Activated T-helper 1 cell treated with Interleukin-2 at 50 U/mL for 16 hours (primary cell): ENCODE data around the gene TES.
A peak's percentile ranks its signal among the peaks of the same experiment; 100 is the strongest.

Experiments
- DNase-seq: peaks from one replicate; pipeline ENCODE4 v3.0.0-alpha.2; 2020; ENCODE audit warnings: low read depth

Gene TES

DNA sequence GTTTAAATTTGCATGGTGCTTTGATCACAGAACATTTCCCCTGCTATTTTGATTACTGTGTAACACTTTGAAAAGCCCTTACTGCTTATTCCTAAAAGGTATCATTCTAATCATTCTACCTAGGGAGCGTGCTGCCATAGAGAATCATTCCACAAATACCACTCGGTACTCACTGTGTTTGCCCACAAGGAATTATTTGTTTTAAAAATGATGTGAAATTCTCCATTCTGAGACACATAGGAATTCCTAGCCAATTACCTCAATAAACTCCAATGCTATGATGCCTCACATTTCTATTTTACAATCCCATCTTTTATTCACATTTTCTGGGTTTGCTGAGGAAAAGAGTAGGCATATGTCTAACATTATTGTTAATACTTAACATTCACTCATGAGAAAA lies 16.2 kb upstream of the TES start:
- DNase-seq = no peak

DNA sequence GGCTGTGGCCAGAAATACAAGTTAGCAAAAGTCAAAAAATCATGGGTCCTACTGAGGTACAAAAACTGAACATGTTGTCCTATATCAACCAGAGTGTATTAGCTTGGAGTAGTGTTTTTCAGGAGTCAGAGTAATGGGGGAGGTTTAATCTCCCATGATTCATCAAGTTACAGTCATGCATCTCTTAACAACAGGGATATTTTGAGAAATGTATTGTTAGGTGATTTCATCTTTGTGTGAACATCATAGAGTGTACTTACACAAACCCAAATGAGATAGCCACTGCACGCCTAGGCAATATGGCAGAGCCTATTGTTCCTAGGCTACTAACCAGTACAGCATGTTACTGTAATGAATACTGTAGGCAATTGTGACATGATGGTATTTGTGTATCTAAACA lies 14.9 kb upstream of the TES start:
- no peak for DNase-seq

GRCh38 chr7:116196947-116197346 lies 13.4 kb upstream of the TES start:
- DNase-seq = no peak

- DNase-seq = no peak
Measured at GRCh38 chr7:116197360-116197759, 13.0 kb upstream of the TES start.

DNA sequence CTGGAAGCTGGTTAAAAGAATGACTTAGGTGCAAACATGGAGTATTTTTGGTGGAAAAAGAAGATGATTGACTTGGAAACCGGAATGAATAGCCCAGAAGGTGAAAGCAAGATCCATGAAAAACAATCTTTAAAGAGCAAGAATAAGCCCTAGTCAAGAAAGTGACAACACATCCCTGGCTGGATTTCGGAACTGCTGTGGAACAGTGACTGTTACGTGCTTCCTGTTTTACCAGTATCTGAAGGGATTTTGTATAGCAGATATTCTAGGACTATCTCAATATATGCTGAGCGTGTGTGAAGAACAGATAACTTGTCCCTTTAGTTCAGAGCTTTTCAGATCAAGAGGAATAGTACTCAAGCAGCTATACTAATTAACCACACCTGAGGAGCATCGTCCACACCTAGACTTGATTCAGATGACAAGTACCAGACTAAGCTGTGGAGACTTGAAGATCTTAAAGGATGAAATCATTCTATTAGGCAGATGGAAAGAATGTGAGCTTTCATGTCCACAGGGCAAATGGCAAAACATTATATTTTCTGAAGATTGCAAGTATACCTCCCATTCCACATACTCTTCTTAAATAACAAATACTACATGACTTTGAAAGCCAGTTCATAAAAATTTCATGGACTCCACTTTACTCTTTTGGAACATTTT lies 11.5 kb upstream of the TES start:
- no peak for DNase-seq

DNA sequence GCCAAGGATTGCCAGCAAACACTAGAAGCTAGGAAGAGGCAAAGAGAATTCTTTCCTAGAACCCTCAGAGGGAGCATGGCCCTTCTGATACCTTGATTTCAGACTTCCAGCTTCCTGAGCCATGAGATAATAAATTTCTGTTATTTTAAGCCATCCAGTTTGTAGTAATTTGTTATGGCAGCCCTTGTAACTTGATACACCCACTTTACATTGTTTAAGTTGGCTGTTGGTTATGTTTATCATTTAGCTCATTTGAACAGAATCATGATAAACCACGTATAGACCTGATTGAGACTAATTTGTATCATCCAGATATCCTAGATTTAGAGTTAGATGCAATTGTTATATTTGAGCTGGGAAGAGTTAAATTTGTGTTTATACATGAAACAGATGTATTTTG lies 9.4 kb upstream of the TES start:
- DNase-seq = no peak

GRCh38 chr7:116206141-116206540 lies 4.2 kb upstream of the TES start:
- DNase-seq = no peak

GRCh38 chr7:116208919-116209318 lies 1.4 kb upstream of the TES start:
- no peak for DNase-seq

GRCh38 chr7:116209561-116210070 lies 723 bp upstream of the TES start:
- DNase-seq = no peak

DNA sequence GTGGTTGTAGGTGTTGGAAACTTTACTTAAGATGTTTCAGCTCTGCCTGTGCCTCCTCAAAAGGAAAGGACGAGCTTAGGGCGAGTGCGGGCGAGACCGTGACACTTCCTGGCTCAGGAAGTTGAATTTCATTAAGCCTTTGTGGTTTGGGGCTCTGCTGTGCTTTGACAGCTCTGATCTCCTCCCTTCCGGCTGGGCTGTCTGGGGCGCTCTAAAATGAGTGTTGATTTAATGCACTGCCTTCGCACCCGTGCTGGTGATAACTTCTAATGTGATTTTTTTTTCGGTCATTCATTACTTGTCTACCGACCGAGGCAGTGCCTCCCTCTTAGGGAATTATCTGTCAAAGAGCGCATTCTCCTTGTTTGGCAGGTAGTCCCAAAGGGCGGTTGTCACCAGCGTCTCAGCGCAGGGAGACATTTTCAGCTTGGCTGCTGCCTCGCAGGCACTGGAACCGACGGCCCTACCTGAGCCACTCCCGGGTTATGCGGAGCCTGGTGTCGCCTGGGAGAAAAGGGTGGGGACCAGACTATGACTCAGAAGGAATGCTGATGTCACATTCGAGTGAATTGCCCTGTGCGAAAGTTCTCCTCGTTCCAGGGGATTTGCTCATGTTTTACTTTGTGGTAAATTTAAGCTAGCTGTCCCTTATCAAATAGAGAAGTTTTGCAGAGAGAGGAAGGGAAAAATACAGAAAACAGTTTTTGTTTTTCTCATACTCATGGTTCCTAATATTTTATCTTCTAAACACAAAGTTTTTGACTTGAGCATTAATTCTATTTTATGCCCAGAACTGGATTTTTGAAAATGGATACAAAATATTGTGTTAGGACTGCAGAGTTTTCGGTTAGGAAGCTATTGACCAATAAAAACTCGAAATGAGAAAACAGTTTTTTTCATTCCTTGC lies 920 bp downstream of the TES start:
- peak; percentile 65 for DNase-seq

DNA sequence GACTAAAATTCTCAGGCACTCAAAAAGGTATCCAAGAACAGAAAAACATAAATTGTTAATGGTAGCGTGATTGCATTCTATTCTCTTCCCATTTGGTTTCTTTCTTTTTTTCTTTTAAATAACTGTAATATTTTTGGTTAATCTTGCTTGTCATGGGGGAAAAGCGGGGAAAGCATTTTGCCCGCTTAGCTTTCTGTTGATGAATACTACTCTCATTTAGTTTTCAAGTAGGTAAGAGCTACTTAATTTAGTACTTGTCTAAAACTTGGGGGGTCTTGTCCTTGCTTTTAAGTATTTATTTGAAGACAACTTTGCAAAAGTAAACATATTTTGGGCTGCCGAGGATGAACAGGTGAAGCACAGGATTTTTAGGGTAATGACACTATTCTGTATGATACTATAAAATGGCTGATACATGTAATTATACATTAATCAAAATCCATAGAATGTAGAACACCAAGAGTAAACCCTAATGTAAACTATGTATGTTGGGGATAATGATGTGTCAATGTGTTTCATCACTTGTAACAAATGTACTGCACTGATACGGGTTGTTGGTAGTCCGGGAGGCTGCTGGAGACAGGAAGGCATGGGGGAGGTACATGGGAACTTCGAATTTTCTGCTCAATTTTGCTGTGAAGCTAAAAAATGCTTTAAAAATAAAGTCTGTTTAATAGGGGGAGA lies 1.7 kb downstream of the TES start:
- DNase-seq = no peak

DNA sequence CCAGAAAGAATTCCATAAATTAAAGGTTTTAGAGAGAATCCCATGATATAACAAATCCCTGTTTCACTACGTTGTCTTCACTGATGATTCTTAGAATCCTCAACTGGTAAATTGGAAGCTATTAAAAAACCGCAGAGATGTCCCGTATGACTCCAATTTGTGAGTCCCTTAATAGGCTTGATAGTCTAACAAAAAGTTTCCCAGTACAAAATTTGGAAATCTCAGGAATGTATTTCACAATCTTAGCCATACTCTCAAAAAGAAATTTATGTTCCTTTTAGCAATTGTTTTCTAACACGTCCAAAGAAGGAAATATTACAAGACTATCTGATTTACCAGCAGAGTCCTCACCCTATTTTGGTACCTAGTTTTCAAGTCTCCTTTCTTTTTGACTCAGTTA lies 2.5 kb downstream of the TES start:
- DNase-seq = no peak

DNA sequence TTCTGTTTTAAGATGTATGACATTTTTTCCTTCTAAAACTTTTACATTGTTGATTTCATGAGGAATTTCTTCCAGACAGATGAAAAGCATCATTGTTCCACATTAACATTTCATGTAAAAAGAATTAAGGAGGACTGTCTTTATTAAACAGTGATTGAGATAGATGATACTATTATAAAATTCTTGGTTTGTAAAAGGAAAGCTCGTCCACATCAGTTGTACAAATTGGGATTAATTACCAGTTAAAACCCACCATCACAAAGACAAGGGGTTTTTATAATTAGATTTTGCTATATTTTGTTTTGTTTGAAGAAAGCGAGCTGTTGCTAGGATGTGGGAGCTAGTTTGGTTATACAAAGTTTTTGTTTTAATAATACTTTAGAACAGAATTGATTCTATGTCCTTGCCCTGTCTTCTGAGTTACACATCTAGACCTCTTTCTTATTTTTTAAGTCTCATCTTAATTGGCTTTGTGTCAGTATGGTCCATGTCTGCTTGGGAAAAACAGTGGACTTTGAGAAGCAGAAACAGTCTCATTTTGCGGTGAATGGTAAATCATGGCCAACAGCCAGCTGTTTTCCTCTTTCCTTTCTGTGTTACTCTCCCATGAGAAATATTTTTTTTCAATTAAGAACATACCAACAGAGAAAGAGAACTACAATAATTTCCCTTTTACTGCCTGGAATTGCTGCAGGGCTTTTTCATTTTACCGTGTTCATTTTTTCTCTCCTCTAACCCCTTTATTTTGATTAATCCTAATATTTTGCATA lies 3.2 kb downstream of the TES start:
- DNase-seq = no peak

DNA sequence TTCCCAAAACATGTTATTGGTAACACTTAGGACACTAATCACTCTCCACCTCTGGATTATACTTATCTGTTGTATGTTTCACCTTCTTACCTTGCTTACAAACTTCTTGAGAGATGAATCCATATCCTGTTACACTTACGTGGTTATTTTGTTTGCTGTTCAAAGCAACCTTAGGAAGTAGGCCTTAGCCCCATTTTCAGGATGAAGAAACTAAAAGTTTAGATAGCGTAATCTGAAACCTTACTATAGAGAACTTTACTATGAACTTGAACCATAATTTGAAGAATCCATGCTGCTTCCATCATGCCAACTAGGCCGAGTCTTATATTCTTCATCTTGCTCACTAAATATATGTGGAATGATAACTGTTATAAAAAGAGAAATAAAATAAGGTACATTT lies 4.6 kb downstream of the TES start:
- no peak for DNase-seq

GRCh38 chr7:116215551-116215950 lies 5.2 kb downstream of the TES start:
- DNase-seq = no peak

- no peak for DNase-seq
Measured at GRCh38 chr7:116216956-116217571, 6.7 kb downstream of the TES start.

DNA sequence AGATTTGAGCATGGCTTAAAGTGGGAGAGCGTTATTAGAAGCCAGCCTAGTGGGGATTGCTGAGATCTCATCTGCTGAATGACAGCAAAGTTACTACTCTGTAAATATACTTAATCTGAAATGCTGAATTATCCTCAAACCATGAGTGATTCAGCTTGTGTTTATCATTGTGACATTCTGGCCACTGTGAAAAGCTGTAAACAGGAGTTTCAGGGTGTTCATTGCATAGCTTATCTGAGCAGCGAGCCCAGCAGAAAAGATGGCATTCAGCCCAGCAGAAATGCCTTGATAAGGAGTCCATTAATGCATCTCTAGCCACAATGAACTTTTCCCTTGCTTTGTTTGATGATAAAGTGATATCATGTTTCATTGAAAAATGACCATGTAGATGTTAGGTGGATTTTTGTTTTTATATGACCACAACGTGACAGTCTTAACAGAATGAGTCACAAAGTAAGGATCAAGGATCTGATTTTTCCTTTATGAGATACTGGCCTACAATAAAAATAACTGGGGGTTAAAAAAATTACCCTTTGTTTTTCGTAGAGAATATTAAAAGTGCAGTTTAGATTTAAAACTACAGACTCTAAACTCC lies 7.8 kb downstream of the TES start:
- DNase-seq = no peak

GRCh38 chr7:116218747-116219146 lies 8.4 kb downstream of the TES start:
- DNase-seq = no peak

DNA sequence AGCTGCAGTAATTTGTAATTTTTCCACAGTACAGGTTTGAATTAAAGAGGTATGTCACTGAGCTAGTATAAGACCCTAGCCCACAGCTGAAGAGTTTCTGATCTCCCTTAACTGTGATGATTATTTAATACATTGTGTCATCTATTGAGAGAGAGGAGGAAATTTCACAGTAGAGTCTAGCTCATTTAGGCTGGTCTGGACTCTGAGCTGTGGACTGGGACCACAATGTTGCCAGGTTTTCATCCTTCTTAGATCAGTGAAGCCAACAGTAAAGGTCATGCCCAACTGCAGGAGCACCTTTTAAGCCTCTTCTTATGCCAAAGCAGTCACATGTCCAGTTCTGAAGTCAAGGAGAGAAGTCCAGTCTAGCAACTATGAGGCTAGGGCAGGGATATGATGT lies 8.9 kb downstream of the TES start:
- DNase-seq = no peak

- DNase-seq = no peak
Measured at GRCh38 chr7:116219834-116220233, 9.5 kb downstream of the TES start.

- DNase-seq = no peak
Measured at GRCh38 chr7:116222501-116222900, 12.2 kb downstream of the TES start.
